ENCODE measurements around the gene LYPD6. TPM values are rescaled to one million over a fixed set of nuclear protein-coding genes. Genes with fewer than 3 reads are reported as not detected.

Gene LYPD6
- total RNA-seq, 1 donor from 2014 or later, result 16.4 TPM

GRCh38 chr2:149400997-149401396 is 70.6 kb downstream of the LYPD6 start:
- no peak for TF ChIP-seq CTCF (conservative IDR thresholded peaks at IDR 0.05)
- Mint-ChIP-seq H3K27me3 (no peaks in the 10 kb centered on the region), H3K4me1 (ENCODE audit: unreplicated experiment) (peaks cover 7% of the 10 kb centered on the region), H3K9me3 (peaks cover 7% of the 10 kb centered on the region), H3K4me3 (no peak overlapping the region), H3K36me3 (peaks cover 21% of the 10 kb centered on the region), H3K27ac (no peak overlapping the region)
- no peak for DNase-seq (ENCODE audit: extremely low spot score, unreplicated experiment)

- H3K4me1 Mint-ChIP-seq (ENCODE audit: unreplicated experiment), result no peaks in the 10 kb centered on the region
- H3K27ac Mint-ChIP-seq, result no peak overlapping the region
- H3K4me3 Mint-ChIP-seq, result no peak overlapping the region
- no peak for DNase-seq (ENCODE audit: extremely low spot score, unreplicated experiment)
- peaks cover 14% of the 10 kb centered on the region for H3K9me3 Mint-ChIP-seq
- peaks cover 23% of the 10 kb centered on the region for H3K36me3 Mint-ChIP-seq
- H3K27me3 Mint-ChIP-seq, result no peaks in the 10 kb centered on the region
- no peak for TF ChIP-seq CTCF (conservative IDR thresholded peaks at IDR 0.05)
Measured at GRCh38 chr2:149409506-149409905, 79.1 kb downstream of the LYPD6 start.

GRCh38 chr2:149410701-149411484 is 80.5 kb downstream of the LYPD6 start:
- DNase-seq (ENCODE audit: extremely low spot score, unreplicated experiment), result no peak
- TF ChIP-seq CTCF (conservative IDR thresholded peaks at IDR 0.05), result no peak
- peaks cover 23% of the 10 kb centered on the region for H3K36me3 Mint-ChIP-seq
- H3K27ac Mint-ChIP-seq, result peak overlapping the region; percentile 17
- no peaks in the 10 kb centered on the region for H3K27me3 Mint-ChIP-seq
- no peak overlapping the region for H3K4me3 Mint-ChIP-seq
- peaks cover 14% of the 10 kb centered on the region for H3K9me3 Mint-ChIP-seq
- H3K4me1 Mint-ChIP-seq (ENCODE audit: unreplicated experiment), result peaks cover 4% of the 10 kb centered on the region

- peaks cover 7% of the 10 kb centered on the region for H3K9me3 Mint-ChIP-seq
- no peak for DNase-seq (ENCODE audit: extremely low spot score, unreplicated experiment)
- no peak overlapping the region for H3K27ac Mint-ChIP-seq
- no peak overlapping the region for H3K4me3 Mint-ChIP-seq
- TF ChIP-seq CTCF (conservative IDR thresholded peaks at IDR 0.05), result no peak
- no peaks in the 10 kb centered on the region for H3K27me3 Mint-ChIP-seq
- peaks cover 15% of the 10 kb centered on the region for H3K36me3 Mint-ChIP-seq
- H3K4me1 Mint-ChIP-seq (ENCODE audit: unreplicated experiment), result peaks cover 18% of the 10 kb centered on the region
Measured at GRCh38 chr2:149413487-149413886, 83.1 kb downstream of the LYPD6 start.

GRCh38 chr2:149415086-149415485 is 84.7 kb downstream of the LYPD6 start:
- Mint-ChIP-seq H3K27me3 (no peaks in the 10 kb centered on the region), H3K9me3 (no peaks in the 10 kb centered on the region)

More at GRCh38 chr2:149415086-149415485, 84.7 kb downstream of the LYPD6 start:
- Mint-ChIP-seq H3K4me3 (no peak overlapping the region), H3K4me1 (ENCODE audit: unreplicated experiment) (peaks cover 32% of the 10 kb centered on the region), H3K27ac (no peak overlapping the region), H3K36me3 (peaks cover 8% of the 10 kb centered on the region)
- no peak for TF ChIP-seq CTCF (conservative IDR thresholded peaks at IDR 0.05)
- no peak for DNase-seq (ENCODE audit: extremely low spot score, unreplicated experiment)

Data from type B pancreatic cell (in vitro differentiated cells).